ENCODE measurements around the gene SLC27A5.
"Not testable (repeated sequence)": the region's sequence is repeated elsewhere in the genome, so short reads cannot be mapped to it uniquely, and the experiment has no call there.

SLC27A5 gene

DNA sequence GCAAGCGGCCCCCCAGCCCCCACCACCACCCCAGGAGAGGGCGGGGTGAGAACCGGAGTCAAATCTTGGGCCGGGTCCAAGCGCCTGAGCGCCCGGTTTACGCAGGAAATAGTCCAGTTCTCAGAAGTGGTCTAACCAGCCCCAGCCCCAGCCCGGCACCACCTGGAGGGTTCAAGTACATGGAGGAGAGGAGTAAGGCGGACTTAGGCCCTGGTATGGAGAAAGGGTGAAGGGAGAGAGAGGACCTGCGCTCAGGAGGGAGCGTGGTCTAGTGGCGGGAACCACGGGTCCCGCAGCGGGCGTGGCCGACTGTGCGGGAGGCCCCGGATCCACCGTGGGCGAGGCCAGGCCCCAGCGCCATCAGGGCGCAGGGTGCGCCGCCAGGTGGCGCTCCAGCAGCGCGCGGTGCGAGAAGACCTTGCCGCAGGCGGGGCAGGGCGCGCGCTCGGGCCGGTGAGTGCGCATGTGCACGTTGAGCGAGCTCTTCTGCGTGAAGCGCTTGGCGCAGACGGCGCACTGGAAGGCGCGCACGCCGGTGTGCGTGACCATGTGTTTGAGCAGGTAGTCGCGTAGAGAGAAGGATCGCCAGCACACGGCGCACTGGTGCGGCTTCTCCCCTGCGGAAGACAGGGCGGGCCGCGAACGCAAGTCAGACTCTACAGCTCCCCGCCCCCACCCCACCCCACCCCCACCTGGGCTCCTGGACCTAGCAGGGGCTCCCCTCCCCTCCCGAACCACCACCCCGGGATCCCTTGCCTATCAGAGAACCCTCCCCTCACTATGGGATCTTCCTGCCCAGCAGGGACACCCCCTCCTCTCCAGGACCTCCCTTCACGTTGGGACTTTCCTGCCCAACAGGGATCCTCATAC, 2.1 kb upstream of the SLC27A5 start:
- TF ChIP-seq, protein P1, sequence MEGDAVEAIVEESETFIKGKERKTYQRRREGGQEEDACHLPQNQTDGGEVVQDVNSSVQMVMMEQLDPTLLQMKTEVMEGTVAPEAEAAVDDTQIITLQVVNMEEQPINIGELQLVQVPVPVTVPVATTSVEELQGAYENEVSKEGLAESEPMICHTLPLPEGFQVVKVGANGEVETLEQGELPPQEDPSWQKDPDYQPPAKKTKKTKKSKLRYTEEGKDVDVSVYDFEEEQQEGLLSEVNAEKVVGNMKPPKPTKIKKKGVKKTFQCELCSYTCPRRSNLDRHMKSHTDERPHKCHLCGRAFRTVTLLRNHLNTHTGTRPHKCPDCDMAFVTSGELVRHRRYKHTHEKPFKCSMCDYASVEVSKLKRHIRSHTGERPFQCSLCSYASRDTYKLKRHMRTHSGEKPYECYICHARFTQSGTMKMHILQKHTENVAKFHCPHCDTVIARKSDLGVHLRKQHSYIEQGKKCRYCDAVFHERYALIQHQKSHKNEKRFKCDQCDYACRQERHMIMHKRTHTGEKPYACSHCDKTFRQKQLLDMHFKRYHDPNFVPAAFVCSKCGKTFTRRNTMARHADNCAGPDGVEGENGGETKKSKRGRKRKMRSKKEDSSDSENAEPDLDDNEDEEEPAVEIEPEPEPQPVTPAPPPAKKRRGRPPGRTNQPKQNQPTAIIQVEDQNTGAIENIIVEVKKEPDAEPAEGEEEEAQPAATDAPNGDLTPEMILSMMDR (IDR thresholded peaks at IDR 0.05; ENCODE audit: insufficient read depth, low read length, poor library complexity, severe bottlenecking) = peak; percentile 44
- DNase-seq (ENCODE audit: extremely low read depth, insufficient read length) = peak; percentile 99

DNA sequence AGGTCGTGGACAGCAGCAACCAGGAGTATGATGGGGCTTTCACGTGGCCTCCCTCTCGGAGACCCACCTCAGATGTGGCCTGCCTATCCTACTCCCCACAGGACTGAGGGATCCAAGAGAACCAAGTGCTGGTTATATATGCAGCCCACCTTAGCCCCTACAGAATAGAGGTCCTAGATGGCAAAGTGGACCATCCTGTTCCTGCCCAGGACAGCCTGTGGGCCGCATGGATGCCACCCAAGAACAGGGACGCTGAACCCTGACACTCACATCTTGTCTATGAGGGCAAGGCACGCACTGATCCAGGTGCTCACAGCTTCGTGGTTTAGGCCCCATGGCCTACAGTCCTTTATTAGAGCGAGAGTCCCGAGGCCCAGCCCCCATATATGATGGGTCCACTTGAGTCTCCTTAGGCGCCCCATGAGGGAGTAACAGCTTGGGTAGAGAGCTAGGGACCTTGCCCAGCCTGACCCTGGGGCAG, 1.5 kb upstream of the SLC27A5 start:
- Histone ChIP-seq H3K36me3 (ENCODE audit: control insufficient read depth, insufficient read depth, low read length) (peaks cover 9% of the 10 kb centered on the region), H3K27me3 (replicated peaks; ENCODE audit: control insufficient read depth, insufficient read depth, low read length) (no peaks in the 10 kb centered on the region), H3K4me3 (replicated peaks; ENCODE audit: low read depth, low read length) (no peak overlapping the region)
- TF ChIP-seq, protein P1 (IDR thresholded peaks at IDR 0.05; ENCODE audit: insufficient read depth, low read length, poor library complexity, severe bottlenecking) = no peak
- no peak for DNase-seq (ENCODE audit: extremely low read depth, insufficient read length)

More for the DNA sequence above, 2.1 kb upstream of the SLC27A5 start:
- Histone ChIP-seq H3K4me3 (replicated peaks; ENCODE audit: low read depth, low read length) (peak overlapping the region; percentile 68), H3K27me3 (replicated peaks; ENCODE audit: control insufficient read depth, insufficient read depth, low read length) (no peaks in the 10 kb centered on the region), H3K36me3 (ENCODE audit: control insufficient read depth, insufficient read depth, low read length) (peaks cover 9% of the 10 kb centered on the region)

DNA sequence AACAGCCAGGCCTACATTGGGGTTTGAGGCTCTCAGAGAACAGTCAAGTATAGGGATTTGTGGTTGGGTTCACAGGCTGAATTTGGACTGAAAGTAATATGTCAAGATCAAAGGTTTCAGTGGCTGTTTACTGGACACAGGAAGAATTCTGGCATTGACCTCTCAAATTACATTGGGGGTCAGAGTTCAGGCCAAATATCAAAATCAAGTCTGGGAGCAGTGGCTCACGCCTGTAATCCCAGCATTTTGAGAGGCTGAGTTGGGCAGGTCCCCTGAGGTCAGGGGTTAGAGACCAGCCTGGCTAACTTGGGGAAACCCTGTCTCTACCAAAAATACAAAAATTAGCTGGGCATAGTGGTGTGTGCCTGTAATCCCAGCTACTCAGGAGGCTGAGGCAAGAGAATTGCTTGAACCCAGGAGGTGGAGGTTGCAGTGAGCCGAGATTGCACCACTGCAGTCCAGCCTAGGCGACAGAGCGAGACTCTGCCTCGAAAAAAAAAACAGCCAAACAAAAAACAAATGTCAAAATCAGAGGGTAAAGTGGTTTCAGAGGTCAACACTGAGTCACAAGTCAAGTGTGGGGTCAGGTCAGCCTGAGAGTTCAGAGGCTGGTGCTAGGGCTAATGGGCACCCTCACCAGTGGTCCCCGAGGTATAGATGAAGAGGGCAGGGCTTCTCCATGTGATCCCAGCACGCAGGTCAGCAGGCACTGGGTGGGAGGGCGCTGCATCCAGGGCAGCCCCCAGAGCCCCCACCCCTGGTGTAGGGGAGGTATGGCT, 1.5 kb downstream of the SLC27A5 start:
- TF ChIP-seq, protein P1 (IDR thresholded peaks at IDR 0.05; ENCODE audit: insufficient read depth, low read length, poor library complexity, severe bottlenecking) = no peak
- H3K27me3 ChIP-seq (replicated peaks; ENCODE audit: control insufficient read depth, insufficient read depth, low read length) = no peaks in the 10 kb centered on the region
- no peak for DNase-seq (ENCODE audit: extremely low read depth, insufficient read length)
- no peaks in the 10 kb centered on the region for H3K36me3 ChIP-seq (ENCODE audit: control insufficient read depth, insufficient read depth, low read length)
- H3K4me3 ChIP-seq (replicated peaks; ENCODE audit: low read depth, low read length) = no peak overlapping the region

DNA sequence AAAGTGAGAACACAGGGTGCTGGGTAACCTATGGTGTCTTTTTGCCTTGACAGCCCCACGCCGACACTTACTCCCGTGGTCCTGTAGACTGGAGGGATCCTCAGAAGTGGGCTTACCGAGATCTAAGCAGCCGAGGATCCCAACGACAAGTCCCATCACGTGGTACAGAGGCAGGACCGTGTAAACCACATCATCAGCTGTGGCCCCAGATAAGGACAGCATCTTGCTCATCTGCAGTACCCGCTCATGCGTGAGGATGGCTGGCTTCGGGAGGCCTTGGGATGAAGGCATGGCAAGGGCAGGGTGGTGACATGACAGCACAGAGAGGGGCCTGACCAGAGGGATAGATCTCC, 2.1 kb downstream of the SLC27A5 start:
- no peaks in the 10 kb centered on the region for H3K36me3 ChIP-seq (ENCODE audit: control insufficient read depth, insufficient read depth, low read length)
- no peak overlapping the region for H3K4me3 ChIP-seq (replicated peaks; ENCODE audit: low read depth, low read length)
- TF ChIP-seq, protein P1 (IDR thresholded peaks at IDR 0.05; ENCODE audit: insufficient read depth, low read length, poor library complexity, severe bottlenecking) = no peak
- no peaks in the 10 kb centered on the region for H3K27me3 ChIP-seq (replicated peaks; ENCODE audit: control insufficient read depth, insufficient read depth, low read length)
- DNase-seq (ENCODE audit: extremely low read depth, insufficient read length) = no peak

DNA sequence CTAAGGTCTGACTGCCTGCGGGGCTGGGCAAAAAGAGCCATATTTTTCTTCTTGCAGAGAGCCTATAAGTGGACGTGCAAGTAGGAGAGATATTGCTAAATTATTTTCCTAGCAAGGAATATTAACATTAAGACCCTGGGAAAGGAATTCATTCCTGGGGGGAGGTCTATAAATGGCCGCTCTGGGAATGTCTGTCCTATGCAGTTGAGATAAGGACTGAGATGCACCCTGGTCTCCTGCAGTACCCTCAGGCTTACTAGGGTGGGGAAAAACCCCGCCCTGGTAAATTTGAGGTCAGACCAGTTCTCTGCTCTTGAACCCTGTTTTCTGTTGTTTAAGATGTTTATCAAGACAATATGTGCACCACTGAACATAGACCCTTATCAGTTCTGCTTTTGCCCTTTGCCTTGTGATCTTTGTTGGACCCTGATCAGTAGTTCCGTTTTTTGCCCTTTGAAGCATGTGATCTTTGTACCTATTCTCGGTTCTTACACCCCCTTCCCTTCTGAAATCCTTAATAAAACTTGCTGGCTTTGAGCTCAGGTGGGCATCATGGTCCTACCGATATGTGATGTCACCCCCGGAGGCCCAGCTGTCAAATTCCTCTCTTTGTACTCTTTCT, 4.1 kb downstream of the SLC27A5 start:
- DNase-seq (ENCODE audit: extremely low read depth, insufficient read length); H3K27me3 ChIP-seq (replicated peaks; ENCODE audit: control insufficient read depth, insufficient read depth, low read length); H3K36me3 ChIP-seq (ENCODE audit: control insufficient read depth, insufficient read depth, low read length); H3K4me3 ChIP-seq (replicated peaks; ENCODE audit: low read depth, low read length): not testable (repeated sequence)

DNA sequence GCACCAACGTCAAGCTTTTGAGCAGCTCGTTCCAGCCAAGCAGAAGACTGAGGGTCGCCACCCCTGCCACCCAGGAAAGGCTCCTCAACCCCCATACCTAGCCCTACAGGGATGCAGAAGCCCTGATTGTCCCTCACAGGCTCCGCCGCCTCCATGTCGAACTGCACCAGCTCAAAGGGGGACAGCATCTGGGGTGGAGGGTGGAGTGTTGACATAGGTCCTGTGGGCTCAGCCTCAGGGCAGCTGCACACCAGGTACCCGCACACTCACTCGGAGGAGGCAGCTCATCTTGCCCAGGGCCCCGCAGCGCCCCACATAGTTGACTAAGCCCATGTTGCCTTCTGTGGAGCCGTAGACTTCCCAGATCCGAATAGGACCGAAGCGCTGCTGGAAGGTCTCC, 11.6 kb downstream of the SLC27A5 start:
- TF ChIP-seq, protein P1 (IDR thresholded peaks at IDR 0.05; ENCODE audit: insufficient read depth, low read length, poor library complexity, severe bottlenecking) = no peak
- DNase-seq (ENCODE audit: extremely low read depth, insufficient read length) = no peak
- peak overlapping the region; percentile 66; the same call in 1 of the 2 replicates for H3K4me3 ChIP-seq (replicated peaks; ENCODE audit: low read depth, low read length)
- no peaks in the 10 kb centered on the region for H3K27me3 ChIP-seq (replicated peaks; ENCODE audit: control insufficient read depth, insufficient read depth, low read length)
- H3K36me3 ChIP-seq (ENCODE audit: control insufficient read depth, insufficient read depth, low read length) = no peaks in the 10 kb centered on the region
